Measurements from ENCODE around the gene SSX2IP.

GRCh38 chr1:84635429-84635828 is 54.8 kb downstream of the SSX2IP start:
- TF ChIP-seq CTCF (conservative IDR thresholded peaks at IDR 0.05) (no peak), EZH2 (IDR thresholded peaks at IDR 0.05; ENCODE audit: low read depth) (no peak)

Data from PC-9 (cell line).